Measurements from ENCODE around the gene FRMD1. TPM values are rescaled to one million over a fixed set of nuclear protein-coding genes. Genes with fewer than 3 reads are reported as not detected.

The FRMD1 gene
- total and polyA plus RNA-seq, 10 of the 15 experiments (the other 5 are each of a cell fraction or from before 2014, with no cell fraction given): not detected

DNA sequence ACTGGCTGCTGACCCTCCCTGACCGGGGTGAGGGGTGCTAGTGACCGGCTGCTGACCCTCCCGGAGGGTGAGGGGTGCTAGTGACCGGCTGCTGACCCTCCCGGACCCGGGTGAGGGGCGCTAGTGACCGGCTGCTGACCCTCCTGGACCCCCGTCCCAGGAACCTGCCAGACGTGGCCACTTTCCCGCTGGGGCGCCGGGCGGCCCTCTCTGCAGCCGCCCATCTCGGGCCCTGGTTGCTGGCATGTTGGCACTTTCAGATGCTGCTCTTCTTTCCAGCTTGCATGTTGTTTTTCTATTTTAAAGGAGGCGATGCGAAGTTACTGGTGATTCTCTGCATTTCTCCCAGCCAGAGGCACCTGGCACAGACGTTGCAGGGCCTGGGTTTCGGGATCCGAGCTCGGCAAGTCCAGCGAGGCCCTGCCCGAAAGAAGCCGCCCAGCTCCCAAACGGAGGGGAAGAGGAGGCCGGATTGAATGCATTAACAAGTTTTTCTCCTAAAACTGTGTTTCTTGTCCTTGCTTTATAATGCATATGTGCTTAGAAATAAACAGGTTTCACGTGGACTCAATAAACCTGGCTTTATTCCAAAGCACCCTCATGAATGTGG is 34.4 kb downstream of the FRMD1 start (continued):
- TF ChIP-seq MEF2A (IDR thresholded peaks at IDR 0.05; ENCODE audit: insufficient read depth, low read depth, low read length) (no peak), LARP7 (IDR thresholded peaks at IDR 0.05) (no peak)
- TF ChIP-seq, protein P1, sequence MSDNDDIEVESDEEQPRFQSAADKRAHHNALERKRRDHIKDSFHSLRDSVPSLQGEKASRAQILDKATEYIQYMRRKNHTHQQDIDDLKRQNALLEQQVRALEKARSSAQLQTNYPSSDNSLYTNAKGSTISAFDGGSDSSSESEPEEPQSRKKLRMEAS (IDR thresholded peaks at IDR 0.05; ENCODE audit: low read depth, low read length): no peak

DNA sequence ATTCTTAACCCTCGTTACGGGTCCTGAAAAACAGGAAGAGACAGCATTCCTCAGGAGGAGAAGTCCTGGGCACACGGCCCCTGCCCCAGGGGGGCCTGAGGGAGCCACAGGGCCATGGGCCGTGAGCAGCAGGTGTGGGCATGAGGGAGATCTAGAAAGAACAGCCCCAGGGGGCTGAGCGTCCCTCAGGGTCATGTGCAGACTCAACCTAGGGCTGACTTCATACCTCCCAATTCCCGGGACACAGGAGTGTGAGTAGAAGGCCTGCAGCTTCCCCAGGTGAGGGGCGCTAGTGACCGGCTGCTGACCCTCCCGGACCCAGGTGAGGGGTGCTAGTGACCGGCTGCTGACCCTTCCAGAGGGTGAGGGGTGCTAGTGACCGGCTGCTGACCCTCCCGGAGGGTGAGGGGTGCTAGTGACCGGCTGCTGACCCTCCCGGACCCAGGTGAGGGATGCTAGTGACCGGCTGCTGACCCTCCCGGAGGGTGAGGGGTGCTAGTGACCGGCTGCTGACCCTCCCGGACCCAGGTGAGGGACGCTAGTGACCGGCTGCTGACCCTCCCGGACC is 35.1 kb downstream of the FRMD1 start:
- in situ Hi-C loops (cut with MboI): no loop called here
- no peak for TF ChIP-seq SMAD5 (IDR thresholded peaks at IDR 0.05; ENCODE audit: low read depth)
- no peak for TF ChIP-seq CREM (IDR thresholded peaks at IDR 0.05; ENCODE audit: low read depth)
- TF ChIP-seq GABPA (IDR thresholded peaks at IDR 0.05; ENCODE audit: low read depth): no peak
- TF ChIP-seq, protein P2, sequence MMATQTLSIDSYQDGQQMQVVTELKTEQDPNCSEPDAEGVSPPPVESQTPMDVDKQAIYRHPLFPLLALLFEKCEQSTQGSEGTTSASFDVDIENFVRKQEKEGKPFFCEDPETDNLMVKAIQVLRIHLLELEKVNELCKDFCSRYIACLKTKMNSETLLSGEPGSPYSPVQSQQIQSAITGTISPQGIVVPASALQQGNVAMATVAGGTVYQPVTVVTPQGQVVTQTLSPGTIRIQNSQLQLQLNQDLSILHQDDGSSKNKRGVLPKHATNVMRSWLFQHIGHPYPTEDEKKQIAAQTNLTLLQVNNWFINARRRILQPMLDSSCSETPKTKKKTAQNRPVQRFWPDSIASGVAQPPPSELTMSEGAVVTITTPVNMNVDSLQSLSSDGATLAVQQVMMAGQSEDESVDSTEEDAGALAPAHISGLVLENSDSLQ (IDR thresholded peaks at IDR 0.05): no peak
- intact Hi-C loops (cut with micrococcal nuclease; ENCODE audit: unreplicated experiment): no loop called here
- no peaks in the 10 kb centered on the region for H4K20me1 ChIP-seq (ENCODE audit: control insufficient read depth, insufficient read depth)
- ATAC-seq (no peak), FAIRE-seq (no peak), DNase-seq (ENCODE audit: low read depth, low spot score) (no peak)
- ChIA-PET CTCF (no interaction called here), RAD21 (ENCODE audit: unreplicated experiment) (no interaction called here), SMC1A (ENCODE audit: uncharacterized antibody, unreplicated experiment) (no interaction called here), POLR2A (no interaction called here)
- no peak overlapping the region for H3K4me3 ChIP-seq
- H3K9me3 ChIP-seq (replicated peaks; ENCODE audit: control insufficient read depth, insufficient read depth, low read length): no peaks in the 10 kb centered on the region; the same call in 2 of the 3 replicates
- 40% methylated on average over 15 of the region's 21 CpGs for WGBS (ENCODE audit: insufficient coverage, insufficient replicate concordance, low lambda C conversion rate, missing lambda C conversion rate)
- H3K4me1 ChIP-seq (ENCODE audit: control insufficient read depth, insufficient read depth, low read length): no peaks in the 10 kb centered on the region
- no TSS peak for BruUV-seq (replicated peaks)
- H2AFZ ChIP-seq (ENCODE audit: control insufficient read depth, low read depth, low read length): no peak overlapping the region
- H3K27me3 ChIP-seq (replicated peaks in 1 of 2; ENCODE audit: control insufficient read depth in 2 of 2, insufficient read depth in 2 of 2, low read length in 1 of 2): no peaks in the 10 kb centered on the region
- H3K36me3 ChIP-seq (ENCODE audit: control insufficient read depth in 2 of 2, insufficient read depth in 2 of 2, low read length in 1 of 2): no peaks in the 10 kb centered on the region
- H3K79me2 ChIP-seq (ENCODE audit: control insufficient read depth, insufficient read depth, low read length): no peaks in the 10 kb centered on the region
- H3K9ac ChIP-seq (ENCODE audit: control insufficient read depth, insufficient read depth, low read length): no peak overlapping the region
- no peak overlapping the region for H3K27ac ChIP-seq (ENCODE audit: control insufficient read depth, insufficient read depth)
- no peak overlapping the region for H3K4me2 ChIP-seq (ENCODE audit: control insufficient read depth, insufficient read depth)
